ENCODE measurements around the gene GAL3ST1. TPM values are rescaled to one million over a fixed set of nuclear protein-coding genes. Genes with fewer than 3 reads are reported as not detected.
"Not testable (repeated sequence)": the region's sequence is repeated elsewhere in the genome, so short reads cannot be mapped to it uniquely, and the experiment has no call there.

GAL3ST1 gene
- total RNA-seq: 7.3 and 8.8 TPM in 2 replicates
- long read RNA-seq, partial matches to known transcripts: 0 of 1 reads
- long read RNA-seq, other reads (novel, unspliced or antisense): 1 of 1 reads

GRCh38 chr22:30574095-30574981, at the start of gene GAL3ST1:
Gene GAL3ST1 (minus strand): TSS chr22:30574665. CDS start chr22:30557392, 17,273 bp downstream.
- Mint-ChIP-seq H3K9me3 (no peaks in the 10 kb centered on the region), H3K4me3 (peak within 1 kb of the TSS; percentile 92), H3K27me3 (ENCODE audit: low read depth) (peaks cover 15% of the 10 kb centered on the region), H3K36me3 (ENCODE audit: low read depth) (peaks cover 3% of the 10 kb centered on the region), H3K4me1 (peaks cover 26% of the 10 kb centered on the region), H3K27ac (ENCODE audit: unreplicated experiment) (peak within 1 kb of the TSS; percentile 27)
- DNase-seq (ENCODE audit: low read depth, low spot score): peak; percentile 40
- TF ChIP-seq CTCF (conservative IDR thresholded peaks at IDR 0.05): no peak

- H3K36me3 Mint-ChIP-seq (ENCODE audit: low read depth); H3K9me3 Mint-ChIP-seq; H3K4me3 Mint-ChIP-seq; DNase-seq (ENCODE audit: low read depth, low spot score); H3K27me3 Mint-ChIP-seq (ENCODE audit: low read depth); H3K27ac Mint-ChIP-seq (ENCODE audit: unreplicated experiment); H3K4me1 Mint-ChIP-seq: not testable (repeated sequence)
Observed at GRCh38 chr22:30619909-30620308, 45.4 kb upstream of the GAL3ST1 start.

GRCh38 chr22:30617819-30618218, 43.4 kb upstream of the GAL3ST1 start:
- no peak for TF ChIP-seq CTCF (conservative IDR thresholded peaks at IDR 0.05)
- no peak for DNase-seq (ENCODE audit: low read depth, low spot score)
- Mint-ChIP-seq H3K4me1 (no peaks in the 10 kb centered on the region), H3K4me3 (no peak overlapping the region), H3K27ac (ENCODE audit: unreplicated experiment) (no peak overlapping the region), H3K27me3 (ENCODE audit: low read depth) (no peaks in the 10 kb centered on the region), H3K36me3 (ENCODE audit: low read depth) (peaks cover 5% of the 10 kb centered on the region), H3K9me3 (no peaks in the 10 kb centered on the region)

- Mint-ChIP-seq H3K27ac (ENCODE audit: unreplicated experiment) (no peak overlapping the region), H3K27me3 (ENCODE audit: low read depth) (no peaks in the 10 kb centered on the region), H3K4me3 (no peak overlapping the region), H3K4me1 (peaks cover under 1% of the 10 kb centered on the region), H3K36me3 (ENCODE audit: low read depth) (peaks cover 8% of the 10 kb centered on the region), H3K9me3 (no peaks in the 10 kb centered on the region)
- TF ChIP-seq CTCF (conservative IDR thresholded peaks at IDR 0.05): no peak
- no peak for DNase-seq (ENCODE audit: low read depth, low spot score)
Observed at GRCh38 chr22:30615543-30615954, 41.1 kb upstream of the GAL3ST1 start.

- H3K27me3 Mint-ChIP-seq (ENCODE audit: low read depth): no peaks in the 10 kb centered on the region
- no peak overlapping the region for H3K4me3 Mint-ChIP-seq
- DNase-seq (ENCODE audit: low read depth, low spot score): no peak
- peaks cover 8% of the 10 kb centered on the region for H3K36me3 Mint-ChIP-seq (ENCODE audit: low read depth)
- peaks cover 7% of the 10 kb centered on the region for H3K4me1 Mint-ChIP-seq
- H3K27ac Mint-ChIP-seq (ENCODE audit: unreplicated experiment): no peak overlapping the region
- no peaks in the 10 kb centered on the region for H3K9me3 Mint-ChIP-seq
- TF ChIP-seq CTCF (conservative IDR thresholded peaks at IDR 0.05): no peak
Observed at GRCh38 chr22:30614879-30615278, 40.4 kb upstream of the GAL3ST1 start.

GRCh38 chr22:30614268-30614667, 39.8 kb upstream of the GAL3ST1 start:
- Mint-ChIP-seq H3K36me3 (ENCODE audit: low read depth) (peaks cover 8% of the 10 kb centered on the region), H3K9me3 (no peaks in the 10 kb centered on the region), H3K4me3 (no peak overlapping the region)

More at GRCh38 chr22:30614268-30614667, 39.8 kb upstream of the GAL3ST1 start:
- TF ChIP-seq CTCF (conservative IDR thresholded peaks at IDR 0.05): no peak
- DNase-seq (ENCODE audit: low read depth, low spot score): no peak
- Mint-ChIP-seq H3K27ac (ENCODE audit: unreplicated experiment) (no peak overlapping the region), H3K27me3 (ENCODE audit: low read depth) (no peaks in the 10 kb centered on the region), H3K4me1 (peaks cover 13% of the 10 kb centered on the region)

All from neural crest cell (in vitro differentiated cells).